ENCODE data around the gene ADM2. TPM values are rescaled to one million over a fixed set of nuclear protein-coding genes. Genes with fewer than 3 reads are reported as not detected.

ADM2 gene
- total RNA-seq, 3 donors from 2014 or later: 4.8 to 9.4 (median 8.2) TPM

DNA sequence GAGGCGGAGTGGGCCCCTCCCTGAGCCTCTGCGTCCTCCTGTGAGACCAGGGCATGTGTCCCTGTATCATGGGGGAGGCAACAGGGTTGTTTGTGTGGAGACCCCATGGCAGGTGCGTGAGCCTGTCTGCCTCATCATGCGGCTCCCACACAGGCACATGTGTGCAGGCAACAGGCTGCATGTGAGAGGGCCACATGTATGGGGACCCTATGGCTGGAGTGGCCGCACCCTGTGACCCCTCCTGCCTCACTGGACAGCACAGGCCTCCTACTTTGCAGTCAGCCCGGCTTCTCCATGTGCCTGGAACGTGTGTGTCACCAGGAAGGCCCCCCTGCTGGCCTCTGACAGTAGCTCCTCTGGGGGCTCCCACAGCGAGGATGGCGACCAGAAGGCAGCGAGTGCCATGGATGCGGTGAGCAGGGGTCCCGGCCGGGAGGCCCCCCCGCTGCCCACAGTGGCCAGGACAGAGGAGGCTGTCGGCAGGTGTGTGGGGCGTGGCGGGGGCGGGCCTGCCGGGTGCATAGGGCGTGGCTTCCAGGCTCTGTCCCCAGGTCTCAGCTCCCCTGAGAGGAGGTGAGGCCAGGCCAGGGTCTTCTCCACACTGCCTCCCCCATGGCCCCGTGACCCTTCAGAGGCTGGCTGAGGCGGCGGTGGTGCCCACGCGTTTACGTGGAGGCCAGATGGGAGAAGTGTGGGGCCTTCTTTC, 40.6 kb upstream of the ADM2 start:
- ATAC-seq (no peak), DNase-seq (no peak)
- no peaks in the 10 kb centered on the region for H3K27me3 Mint-ChIP-seq (ENCODE audit: low read depth)
- no peaks in the 10 kb centered on the region for H3K9me3 Mint-ChIP-seq
- H3K36me3 Mint-ChIP-seq (ENCODE audit: insufficient read depth): peaks cover 4% of the 10 kb centered on the region
- peaks cover 11% of the 10 kb centered on the region for H3K4me1 Mint-ChIP-seq (ENCODE audit: low read depth)
- H3K4me3 Mint-ChIP-seq: no peak overlapping the region

DNA sequence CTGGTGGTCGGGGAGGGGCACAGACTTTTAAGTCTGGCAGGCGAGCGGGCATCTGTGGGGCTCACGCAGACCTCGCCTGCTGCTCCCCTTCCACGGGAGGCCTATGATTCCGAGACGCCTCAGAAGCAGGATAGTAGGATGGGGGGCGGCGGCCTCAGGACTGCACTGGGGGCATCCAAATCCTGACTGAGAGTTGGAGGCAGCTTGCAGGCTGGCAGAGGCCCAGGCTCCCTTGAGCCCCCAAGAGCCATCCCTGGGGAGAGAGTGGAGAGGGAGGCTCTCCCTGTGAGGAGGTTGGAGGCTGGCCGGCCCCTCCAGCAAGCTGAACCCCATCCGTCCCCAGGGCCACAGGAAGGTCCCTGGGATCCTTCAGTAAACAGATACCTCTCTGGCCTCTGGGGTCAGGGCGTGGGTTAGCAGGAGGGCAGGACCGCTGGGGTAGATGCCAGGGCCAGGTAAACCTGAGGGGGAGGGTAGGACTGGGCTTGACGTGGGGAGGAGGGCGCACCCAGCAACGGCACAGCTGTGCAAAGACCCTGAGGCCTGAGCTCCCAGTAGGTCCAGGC, 39.8 kb upstream of the ADM2 start:
- Mint-ChIP-seq H3K9me3 (no peaks in the 10 kb centered on the region), H3K36me3 (ENCODE audit: insufficient read depth) (peaks cover 4% of the 10 kb centered on the region), H3K4me1 (ENCODE audit: low read depth) (peaks cover 14% of the 10 kb centered on the region), H3K4me3 (no peak overlapping the region), H3K27me3 (ENCODE audit: low read depth) (no peaks in the 10 kb centered on the region)
- DNase-seq: no peak
- ATAC-seq: no peak

- Mint-ChIP-seq H3K4me3 (no peak overlapping the region), H3K4me1 (ENCODE audit: low read depth) (peaks cover 14% of the 10 kb centered on the region), H3K27me3 (ENCODE audit: low read depth) (no peaks in the 10 kb centered on the region), H3K9me3 (no peaks in the 10 kb centered on the region), H3K36me3 (ENCODE audit: insufficient read depth) (peaks cover 3% of the 10 kb centered on the region)
- DNase-seq (no peak), ATAC-seq (no peak)
These were observed 38.1 kb upstream of the ADM2 start for GRCh38 chr22:50443197-50443596.

GRCh38 chr22:50443801-50444625, 37.3 kb upstream of the ADM2 start:
- peaks cover 17% of the 10 kb centered on the region for H3K4me1 Mint-ChIP-seq (ENCODE audit: low read depth)
- no peak overlapping the region for H3K4me3 Mint-ChIP-seq
- DNase-seq: no peak
- peaks cover 7% of the 10 kb centered on the region for H3K36me3 Mint-ChIP-seq (ENCODE audit: insufficient read depth)
- ATAC-seq: no peak
- no peaks in the 10 kb centered on the region for H3K27me3 Mint-ChIP-seq (ENCODE audit: low read depth)
- H3K9me3 Mint-ChIP-seq: no peaks in the 10 kb centered on the region

DNA sequence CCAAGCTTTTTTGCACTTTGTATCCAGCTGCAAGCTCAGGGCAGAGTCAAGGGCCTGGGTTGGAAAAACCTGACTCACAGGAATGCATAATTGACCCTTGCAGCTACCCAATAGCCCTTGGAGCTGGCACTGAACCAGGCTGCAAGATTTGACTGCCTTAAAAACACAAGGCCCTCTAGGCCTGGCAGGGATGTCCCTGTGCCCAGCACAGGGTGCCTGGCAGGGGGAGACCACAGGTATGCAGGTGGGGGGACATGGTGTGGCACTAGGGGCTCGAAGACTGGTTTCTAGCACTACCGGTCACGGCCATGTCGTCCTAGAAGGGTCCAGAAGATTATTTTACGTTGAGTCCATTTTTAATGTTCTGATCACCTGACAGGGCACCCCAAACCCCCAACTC, 36.7 kb upstream of the ADM2 start:
- peaks cover 10% of the 10 kb centered on the region for H3K36me3 Mint-ChIP-seq (ENCODE audit: insufficient read depth)

DNA sequence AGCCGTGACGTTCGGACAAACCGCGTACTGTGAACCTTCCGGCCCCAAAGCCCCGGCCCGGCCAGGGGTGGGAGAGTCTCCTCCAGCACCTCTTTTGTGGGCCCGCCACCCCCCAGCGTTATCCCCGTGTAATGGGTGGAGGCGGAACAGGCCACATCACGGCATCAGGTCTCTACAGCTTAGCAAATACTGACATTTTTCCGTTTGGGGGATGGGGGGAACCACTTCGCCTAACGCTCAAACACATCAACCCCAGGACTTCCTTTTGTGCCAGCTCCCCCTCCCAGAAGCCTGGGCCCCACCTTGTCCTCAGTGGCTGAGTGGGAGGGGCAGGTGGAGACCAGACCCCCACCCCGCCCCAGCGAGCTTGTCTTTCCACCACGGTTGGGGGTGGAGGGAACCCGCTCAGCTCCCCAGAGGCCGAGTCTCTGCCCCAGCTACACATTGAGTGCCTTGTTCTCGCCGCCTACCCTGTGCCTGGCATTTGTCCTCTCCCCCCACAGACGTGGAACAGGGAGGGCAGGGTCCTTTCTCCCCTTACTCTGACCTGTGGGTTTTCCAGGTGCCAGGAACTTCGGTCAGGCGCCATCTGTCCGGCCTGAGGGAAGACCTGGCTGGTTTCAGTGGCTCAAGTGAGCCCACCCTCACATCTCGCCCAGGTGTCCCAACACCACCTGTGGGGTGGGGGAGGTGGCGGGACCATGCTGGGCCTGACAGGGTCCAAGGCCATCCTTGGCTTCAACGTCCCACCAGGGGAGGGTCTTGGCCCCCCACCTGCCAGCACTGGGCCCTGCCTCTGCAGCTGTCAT, 36.1 kb upstream of the ADM2 start:
- Mint-ChIP-seq H3K4me3 (no peak overlapping the region), H3K4me1 (ENCODE audit: low read depth) (peaks cover 17% of the 10 kb centered on the region), H3K9me3 (no peaks in the 10 kb centered on the region), H3K27me3 (ENCODE audit: low read depth) (no peaks in the 10 kb centered on the region), H3K36me3 (ENCODE audit: insufficient read depth) (peaks cover 13% of the 10 kb centered on the region)
- DNase-seq (peak; percentile 23), ATAC-seq (peak; percentile 11 to 26)

More for the DNA sequence above, 36.7 kb upstream of the ADM2 start:
- H3K4me3 Mint-ChIP-seq: no peak overlapping the region
- ATAC-seq (no peak), DNase-seq (no peak)
- H3K27me3 Mint-ChIP-seq (ENCODE audit: low read depth): no peaks in the 10 kb centered on the region
- H3K4me1 Mint-ChIP-seq (ENCODE audit: low read depth): peaks cover 17% of the 10 kb centered on the region
- no peaks in the 10 kb centered on the region for H3K9me3 Mint-ChIP-seq

DNA sequence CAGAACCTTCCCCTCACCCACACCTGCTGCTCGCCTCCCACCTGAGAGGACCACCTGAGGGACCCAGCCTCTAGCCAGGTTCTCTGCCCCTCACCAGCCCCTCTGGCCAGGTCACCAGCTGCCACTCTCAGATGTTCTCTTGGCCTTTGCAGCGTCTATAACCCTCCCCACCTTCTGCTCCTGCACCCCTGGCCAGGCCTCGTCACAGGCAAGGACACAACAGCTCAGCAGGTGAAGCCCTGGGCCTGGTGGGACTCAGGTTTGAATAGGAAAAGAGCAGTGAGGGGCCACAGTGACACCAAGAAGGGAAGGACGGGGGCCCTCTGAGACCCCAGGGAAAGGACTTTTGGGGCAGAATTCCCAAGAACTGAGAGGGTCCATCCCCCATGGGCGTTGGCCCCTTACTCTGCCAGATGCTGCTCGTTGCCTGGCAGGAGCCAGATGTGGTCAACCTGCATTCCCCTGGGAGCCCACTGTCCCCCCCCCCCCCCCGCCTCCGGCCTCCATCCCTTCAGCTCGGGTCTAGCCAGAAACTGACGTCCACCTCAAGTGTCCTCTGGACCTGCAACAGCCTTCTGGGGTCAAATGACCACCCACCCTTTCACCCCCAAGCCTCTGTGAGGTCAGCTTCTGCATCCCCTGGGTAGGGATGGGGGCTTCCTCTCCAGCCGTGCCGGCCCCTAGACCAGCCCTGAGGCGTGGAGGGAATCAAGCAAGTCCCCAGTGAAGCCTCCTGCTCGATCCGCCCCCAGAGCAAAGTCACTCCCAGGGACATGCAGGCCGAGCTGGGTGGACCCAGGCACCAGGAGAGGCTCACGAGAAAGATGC, 35.2 kb upstream of the ADM2 start:
- Mint-ChIP-seq H3K4me3 (peak overlapping the region; percentile 13), H3K36me3 (ENCODE audit: insufficient read depth) (peaks cover 13% of the 10 kb centered on the region), H3K4me1 (ENCODE audit: low read depth) (peaks cover 17% of the 10 kb centered on the region), H3K9me3 (no peaks in the 10 kb centered on the region), H3K27me3 (ENCODE audit: low read depth) (no peaks in the 10 kb centered on the region)
- ATAC-seq: no peak
- DNase-seq: no peak

DNA sequence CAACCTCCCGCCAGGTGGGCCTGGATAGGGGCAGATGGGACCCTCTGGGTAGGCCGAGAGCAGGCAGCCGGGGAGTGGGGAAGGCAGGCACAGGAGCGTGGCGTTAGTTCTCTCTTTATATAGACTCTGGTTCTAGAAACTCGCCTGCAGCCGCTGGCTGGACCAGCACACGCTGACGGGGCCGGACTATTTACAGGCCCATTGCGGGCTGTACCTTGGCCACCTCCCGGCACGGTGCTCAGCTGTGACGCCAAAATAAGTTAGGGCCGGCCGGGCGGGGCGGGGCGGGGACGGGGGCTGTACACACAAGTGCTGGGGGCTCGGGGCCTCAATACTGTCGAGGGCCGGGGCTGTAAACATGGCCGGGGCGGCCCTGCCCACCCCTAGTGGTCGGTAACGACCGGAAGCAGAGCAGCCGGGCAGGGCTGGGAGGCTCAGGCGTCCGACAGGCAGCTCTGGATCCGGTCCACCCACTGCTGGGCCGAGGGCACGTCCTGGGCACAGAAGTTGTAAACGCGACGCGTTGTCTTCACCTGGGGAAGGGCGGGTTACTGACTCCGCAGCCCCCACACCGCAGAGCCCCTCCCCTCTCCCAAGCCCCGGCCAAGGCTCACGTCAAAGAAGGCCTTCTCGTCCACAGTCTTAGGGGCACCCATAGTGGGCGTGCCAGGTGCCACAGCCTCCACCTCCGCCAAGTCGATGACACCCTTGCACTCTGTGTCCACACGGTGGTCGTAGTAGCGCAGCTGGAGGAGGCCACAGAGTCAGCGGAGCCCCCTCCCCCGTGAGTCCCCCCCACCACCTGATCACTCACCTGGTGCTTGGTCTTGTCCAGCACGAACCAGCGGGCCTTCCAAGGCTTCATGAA, 34.4 kb upstream of the ADM2 start:
- Mint-ChIP-seq H3K27me3 (ENCODE audit: low read depth) (no peaks in the 10 kb centered on the region), H3K9me3 (no peaks in the 10 kb centered on the region), H3K36me3 (ENCODE audit: insufficient read depth) (peaks cover 18% of the 10 kb centered on the region), H3K4me3 (no peak overlapping the region), H3K4me1 (ENCODE audit: low read depth) (peaks cover 17% of the 10 kb centered on the region)
- DNase-seq (no peak), ATAC-seq (no peak)

GRCh38 chr22:50447576-50448551, 33.5 kb upstream of the ADM2 start:
- H3K4me1 Mint-ChIP-seq (ENCODE audit: low read depth): peaks cover 19% of the 10 kb centered on the region
- peaks cover 20% of the 10 kb centered on the region for H3K36me3 Mint-ChIP-seq (ENCODE audit: insufficient read depth)
- no peak overlapping the region for H3K4me3 Mint-ChIP-seq
- ATAC-seq: no peak
- no peaks in the 10 kb centered on the region for H3K9me3 Mint-ChIP-seq
- DNase-seq: no peak
- H3K27me3 Mint-ChIP-seq (ENCODE audit: low read depth): no peaks in the 10 kb centered on the region

DNA sequence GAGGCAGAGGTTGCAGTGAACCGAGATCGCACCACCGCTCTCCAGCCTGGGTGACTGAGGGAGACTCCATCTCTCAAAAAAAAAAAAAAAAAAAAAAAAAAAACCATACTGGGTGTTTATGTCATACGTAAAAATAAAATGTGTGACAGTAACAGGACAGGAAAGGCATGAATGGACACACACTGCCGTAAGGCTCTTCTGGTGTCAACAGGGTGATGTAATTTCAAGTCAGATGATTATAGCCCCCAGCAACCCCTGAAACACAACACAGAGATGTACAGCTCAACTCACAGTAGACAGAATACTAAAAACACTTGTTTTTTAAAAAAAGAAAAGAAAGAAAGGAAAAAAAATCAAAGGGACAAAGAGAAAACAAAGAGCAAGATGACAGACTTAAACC, 28.7 kb upstream of the ADM2 start:
- Mint-ChIP-seq H3K36me3 (ENCODE audit: insufficient read depth) (peaks cover 32% of the 10 kb centered on the region), H3K4me1 (ENCODE audit: low read depth) (peaks cover 13% of the 10 kb centered on the region), H3K9me3 (no peaks in the 10 kb centered on the region), H3K27me3 (ENCODE audit: low read depth) (no peaks in the 10 kb centered on the region), H3K4me3 (no peak overlapping the region)
- DNase-seq (no peak), ATAC-seq (no peak)

DNA sequence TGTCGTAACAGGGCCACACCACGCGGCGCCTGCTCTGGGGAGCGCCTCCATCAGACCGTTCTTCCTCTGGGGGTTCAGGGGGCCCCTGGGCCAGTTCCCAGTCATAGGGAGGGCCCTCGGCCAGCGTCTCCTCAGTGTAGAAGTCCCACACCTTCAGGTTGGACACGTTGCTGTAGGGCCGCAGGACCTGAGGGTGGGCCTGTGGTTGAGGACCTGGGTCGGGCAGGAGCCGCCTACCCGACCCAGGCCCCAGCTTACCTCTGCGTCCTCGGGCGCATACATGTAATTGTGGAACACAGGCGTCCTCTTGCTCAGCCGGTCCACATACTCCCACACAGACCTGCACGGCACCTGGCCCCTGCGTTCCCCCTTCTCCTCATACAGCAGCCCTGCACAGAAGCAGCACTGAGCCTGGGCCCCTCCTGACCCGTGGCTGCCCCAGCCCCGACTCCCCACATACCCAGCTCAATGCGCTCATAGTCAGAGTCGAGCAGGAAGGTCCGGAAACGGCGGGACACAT, 26.7 kb upstream of the ADM2 start:
- no peaks in the 10 kb centered on the region for H3K9me3 Mint-ChIP-seq
- H3K36me3 Mint-ChIP-seq (ENCODE audit: insufficient read depth): peaks cover 36% of the 10 kb centered on the region
- DNase-seq (no peak), ATAC-seq (no peak)
- no peaks in the 10 kb centered on the region for H3K27me3 Mint-ChIP-seq (ENCODE audit: low read depth)
- H3K4me1 Mint-ChIP-seq (ENCODE audit: low read depth): peaks cover 10% of the 10 kb centered on the region
- H3K4me3 Mint-ChIP-seq: no peak overlapping the region

DNA sequence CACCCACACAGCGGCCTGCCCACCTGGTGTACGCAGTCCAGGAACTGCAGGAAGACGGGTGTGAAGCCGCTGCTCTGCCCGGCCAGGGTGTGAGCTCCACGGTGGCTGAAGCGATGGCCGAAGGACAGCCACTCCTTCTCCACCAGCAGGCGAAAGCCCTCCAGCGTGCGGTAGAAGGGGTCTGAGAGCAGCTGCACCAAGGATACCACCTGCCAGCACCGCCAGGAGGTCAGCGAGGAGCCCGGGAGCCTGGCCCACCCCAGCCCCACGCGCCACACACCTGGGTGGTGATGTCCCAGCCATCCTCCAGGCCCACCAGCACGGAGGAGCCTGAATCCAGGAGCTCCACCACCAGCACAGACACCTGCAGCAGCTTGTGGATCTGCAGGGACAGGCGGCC, 26.1 kb upstream of the ADM2 start:
- ATAC-seq: no peak
- Mint-ChIP-seq H3K4me1 (ENCODE audit: low read depth) (peaks cover 10% of the 10 kb centered on the region), H3K27me3 (ENCODE audit: low read depth) (no peaks in the 10 kb centered on the region), H3K9me3 (no peaks in the 10 kb centered on the region), H3K4me3 (no peak overlapping the region), H3K36me3 (ENCODE audit: insufficient read depth) (peaks cover 33% of the 10 kb centered on the region)
- DNase-seq: no peak
